ENCODE measurements around the gene MMEL1. TPM values are rescaled to one million over a fixed set of nuclear protein-coding genes. Genes with fewer than 3 reads are reported as not detected.
A peak's percentile ranks its signal among the peaks of the same experiment; 100 is the strongest.

MMEL1 gene
- total RNA-seq, 2 experiments from 2014 or later, result 0.67 to 1.8 TPM

DNA sequence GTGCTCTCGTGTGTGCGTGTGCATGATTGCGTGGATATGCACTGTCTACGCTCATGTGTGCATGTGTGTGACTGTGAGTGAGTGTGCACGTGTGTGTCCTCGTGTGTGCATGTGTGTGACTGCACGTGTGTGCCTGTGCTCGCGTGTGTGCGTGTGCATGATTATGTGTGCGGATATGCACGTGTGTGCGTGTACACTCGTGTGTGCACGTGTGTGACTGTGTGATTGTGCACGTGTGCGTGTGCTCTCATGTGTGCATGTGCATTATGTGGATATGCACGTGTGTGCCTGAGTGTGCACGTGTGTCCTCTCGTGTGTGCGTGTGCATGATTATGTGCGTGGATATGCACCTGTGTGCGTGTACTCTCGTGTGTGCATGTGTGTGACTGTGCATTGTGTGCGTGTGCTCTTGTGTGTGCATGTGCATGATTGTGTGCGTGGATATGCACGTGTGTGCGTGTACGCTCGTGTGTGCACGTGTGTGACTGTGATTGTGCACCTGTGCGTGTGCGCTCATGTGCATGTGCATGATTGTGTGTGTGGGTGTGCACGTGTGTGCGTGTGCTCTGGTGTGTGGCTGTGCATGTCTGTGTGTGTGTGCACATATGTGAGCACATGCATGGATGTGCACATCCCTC lies 2.2 kb downstream of the MMEL1 start:
- peaks cover 12% of the 10 kb centered on the region for H3K4me1 ChIP-seq (ENCODE audit: insufficient read depth, low read length)
- no peak for ATAC-seq (ENCODE audit: poor library complexity)
- Mint-ChIP-seq H3K4me3 (peak overlapping the region; percentile 30), H3K9me3 (no peaks in the 10 kb centered on the region), H3K27ac (no peak overlapping the region), H3K27me3 (peaks cover 49% of the 10 kb centered on the region), H3K36me3 (ENCODE audit: low read depth) (no peaks in the 10 kb centered on the region), H3K4me1 (ENCODE audit: low read depth) (no peaks in the 10 kb centered on the region)
- H3K27ac ChIP-seq (ENCODE audit: low read depth in 1 of 2, low read length in 2 of 2), result no peak overlapping the region
- H3K36me3 ChIP-seq (ENCODE audit: insufficient read depth, low read length), result no peaks in the 10 kb centered on the region
- ChIA-PET POLR2A (no interaction called here), CTCF (no interaction called here)
- DNase-seq, result no peak
- TF ChIP-seq CTCF (IDR thresholded peaks at IDR 0.05), result no peak
- intact Hi-C loops (cut with DNase I, micrococcal nuclease), result loop anchor here in 1 of 2 experiments (5.0 kb wide), 1 partner anchor 862 kb away; no protein-coding TSS in a partner anchor
- peaks cover 0 to 35% of the 10 kb centered on the region in 2 experiments for H3K9me3 ChIP-seq (ENCODE audit: control insufficient read depth in 1 of 2, insufficient read depth in 1 of 2, low read length in 2 of 2)
- no peak overlapping the region for H3K4me3 ChIP-seq (ENCODE audit: low read length)
- peaks cover 31 to 32% of the 10 kb centered on the region in 2 experiments for H3K27me3 ChIP-seq (ENCODE audit: control insufficient read depth in 1 of 2, insufficient read depth in 2 of 2, low read length in 2 of 2)

- Mint-ChIP-seq H3K9me3 (no peaks in the 10 kb centered on the region), H3K4me1 (ENCODE audit: low read depth) (no peaks in the 10 kb centered on the region), H3K27me3 (peaks cover 56% of the 10 kb centered on the region), H3K36me3 (ENCODE audit: low read depth) (no peaks in the 10 kb centered on the region), H3K4me3 (peak overlapping the region; percentile 30), H3K27ac (no peak overlapping the region)
- peaks cover 35 to 37% of the 10 kb centered on the region in 2 experiments for H3K27me3 ChIP-seq (ENCODE audit: control insufficient read depth in 1 of 2, insufficient read depth in 2 of 2, low read length in 2 of 2)
- intact Hi-C loops (cut with DNase I, micrococcal nuclease), result loop anchor here in 1 of 2 experiments (5.0 kb wide), 1 partner anchor 862 kb away; no protein-coding TSS in a partner anchor
- DNase-seq (peak in 1 of 14 experiments; percentile 28), ATAC-seq (ENCODE audit: poor library complexity) (no peak)
- H3K36me3 ChIP-seq (ENCODE audit: insufficient read depth, low read length), result no peaks in the 10 kb centered on the region
- peaks cover 12% of the 10 kb centered on the region for H3K4me1 ChIP-seq (ENCODE audit: insufficient read depth, low read length)
- no peak overlapping the region for H3K27ac ChIP-seq (ENCODE audit: low read depth in 1 of 2, low read length in 2 of 2)
- TF ChIP-seq CTCF (IDR thresholded peaks at IDR 0.05), result no peak
- CTCF ChIA-PET, result no interaction called here
- POLR2A ChIA-PET, result no interaction called here
- peaks cover 0 to 32% of the 10 kb centered on the region in 2 experiments for H3K9me3 ChIP-seq (ENCODE audit: control insufficient read depth in 1 of 2, insufficient read depth in 1 of 2, low read length in 2 of 2)
- no peak overlapping the region for H3K4me3 ChIP-seq (ENCODE audit: low read length)
These were observed 3.0 kb downstream of the MMEL1 start for GRCh38 chr1:2629627-2630497.

- peaks cover 0 to 30% of the 10 kb centered on the region in 2 experiments for H3K9me3 ChIP-seq (ENCODE audit: control insufficient read depth in 1 of 2, insufficient read depth in 1 of 2, low read length in 2 of 2)
- DNase-seq (peak in 2 of 14 experiments; percentile 12 to 33), ATAC-seq (ENCODE audit: poor library complexity) (no peak)
- no peaks in the 10 kb centered on the region for H3K36me3 Mint-ChIP-seq (ENCODE audit: low read depth)
- TF ChIP-seq CTCF (IDR thresholded peaks at IDR 0.05), result no peak
- intact Hi-C loops (cut with DNase I, micrococcal nuclease), result no loop called here
- H3K27me3 ChIP-seq (ENCODE audit: control insufficient read depth in 1 of 2, insufficient read depth in 2 of 2, low read length in 2 of 2), result peaks cover 35 to 40% of the 10 kb centered on the region in 2 experiments
- no peak overlapping the region for H3K27ac ChIP-seq (ENCODE audit: low read depth in 1 of 2, low read length in 2 of 2)
- H3K4me3 Mint-ChIP-seq, result no peak overlapping the region
- H3K4me1 ChIP-seq (ENCODE audit: insufficient read depth, low read length), result peaks cover 12% of the 10 kb centered on the region
- no peaks in the 10 kb centered on the region for H3K9me3 Mint-ChIP-seq
- peaks cover 64% of the 10 kb centered on the region for H3K27me3 Mint-ChIP-seq
- H3K27ac Mint-ChIP-seq, result no peak overlapping the region
- no peaks in the 10 kb centered on the region for H3K36me3 ChIP-seq (ENCODE audit: insufficient read depth, low read length)
- ChIA-PET POLR2A (no interaction called here), CTCF (no interaction called here)
- H3K4me3 ChIP-seq (ENCODE audit: low read length), result no peak overlapping the region
- H3K4me1 Mint-ChIP-seq (ENCODE audit: low read depth), result peaks cover 5% of the 10 kb centered on the region
These were observed 3.7 kb downstream of the MMEL1 start for GRCh38 chr1:2628933-2629626.
